T-helper 1 cell treated with Interleukin-12 subunit alpha and Interleukin-12 subunit beta and Interleukin-4 antibody, amounts not matched to agents 30 ng/mL and 1 ng/mL, for 36 hours (primary cell): ENCODE results near the gene IRF2. TPM values are rescaled to one million over a fixed set of nuclear protein-coding genes. Genes with fewer than 3 reads are reported as not detected.
"Not testable (repeated sequence)": the region's sequence is repeated elsewhere in the genome, so short reads cannot be mapped to it uniquely, and the experiment has no call there.

Source experiments
- intact Hi-C: fragments of 100-400 bp; cut with micrococcal nuclease; formaldehyde crosslinking; loops from one replicate; pipeline ENCODE4 v1.15.1; 2024
- total RNA-seq: library from RNA; stranded (reverse); gene quantifications from 2 replicates; pipeline ENCODE4 v1.2.3, GENCODE V29; 2022

Gene IRF2
- total RNA-seq, 1 donor from 2014 or later, result 115 TPM

GRCh38 chr4:184376126-184376838 lies 98.1 kb downstream of the IRF2 start:
- intact Hi-C loops, result no loop called here

GRCh38 chr4:184375623-184376022 lies 98.7 kb downstream of the IRF2 start:
- intact Hi-C loops, result not testable (repeated sequence)

GRCh38 chr4:184375027-184375426 lies 99.3 kb downstream of the IRF2 start:
- intact Hi-C loops, result no loop called here

- intact Hi-C loops, result no loop called here
These were observed 100.4 kb downstream of the IRF2 start for GRCh38 chr4:184373886-184374405.

GRCh38 chr4:184371390-184371787 lies 103.0 kb downstream of the IRF2 start:
- intact Hi-C loops, result no loop called here

- intact Hi-C loops, result no loop called here
These were observed 103.5 kb downstream of the IRF2 start for GRCh38 chr4:184370711-184371389.

GRCh38 chr4:184369871-184370270 lies 104.5 kb downstream of the IRF2 start:
- intact Hi-C loops, result no loop called here

GRCh38 chr4:184368731-184369130 lies 105.6 kb downstream of the IRF2 start:
- intact Hi-C loops, result no loop called here

GRCh38 chr4:184368290-184368689 lies 106.1 kb downstream of the IRF2 start:
- intact Hi-C loops, result no loop called here

- intact Hi-C loops, result no loop called here
These were observed 110.0 kb downstream of the IRF2 start for GRCh38 chr4:184364100-184364921.

GRCh38 chr4:184363258-184363657 lies 111.1 kb downstream of the IRF2 start:
- intact Hi-C loops, result no loop called here

GRCh38 chr4:184362396-184362795 lies 112.0 kb downstream of the IRF2 start:
- intact Hi-C loops, result no loop called here

GRCh38 chr4:184361443-184361842 lies 112.9 kb downstream of the IRF2 start:
- intact Hi-C loops, result no loop called here

- intact Hi-C loops, result no loop called here
These were observed 114.5 kb downstream of the IRF2 start for GRCh38 chr4:184359888-184360287.

- intact Hi-C loops, result no loop called here
These were observed 115.7 kb downstream of the IRF2 start for GRCh38 chr4:184358521-184359232.

- intact Hi-C loops, result no loop called here
These were observed 116.6 kb downstream of the IRF2 start for GRCh38 chr4:184357772-184358171.

- intact Hi-C loops, result no loop called here
These were observed 117.2 kb downstream of the IRF2 start for GRCh38 chr4:184357165-184357564.

- intact Hi-C loops, result no loop called here
These were observed 118.0 kb downstream of the IRF2 start for GRCh38 chr4:184356366-184356765.

GRCh38 chr4:184355857-184356256 lies 118.5 kb downstream of the IRF2 start:
- intact Hi-C loops, result no loop called here

- intact Hi-C loops, result no loop called here
These were observed 119.2 kb downstream of the IRF2 start for GRCh38 chr4:184355111-184355604.

GRCh38 chr4:184352891-184353290 lies 121.5 kb downstream of the IRF2 start:
- intact Hi-C loops, result no loop called here
